Renal pelvis (tissue), 4 donors: ENCODE results near the gene SENP1. TPM values are rescaled to one million over a fixed set of nuclear protein-coding genes. Genes with fewer than 3 reads are reported as not detected.

Experiments used
- DNase-seq: peaks from one replicate; pipeline ENCODE4 v3.0.0-alpha.2; 2013
- polyA plus RNA-seq, 3 donors: library from polyadenylated mRNA; unstranded; fragments of 120-200 nt; gene quantifications; one replicate each; pipeline ENCODE4 v1.2.1, GENCODE V29; 2013; ENCODE audit not compliant: insufficient read length in 3 of 3

The SENP1 gene
- polyA plus RNA-seq, 3 donors: 22.2 to 25.0 (median 23.1) TPM

- DNase-seq: no peak
Observed at GRCh38 chr12:48019639-48020265, 86.1 kb downstream of the SENP1 start.

DNA sequence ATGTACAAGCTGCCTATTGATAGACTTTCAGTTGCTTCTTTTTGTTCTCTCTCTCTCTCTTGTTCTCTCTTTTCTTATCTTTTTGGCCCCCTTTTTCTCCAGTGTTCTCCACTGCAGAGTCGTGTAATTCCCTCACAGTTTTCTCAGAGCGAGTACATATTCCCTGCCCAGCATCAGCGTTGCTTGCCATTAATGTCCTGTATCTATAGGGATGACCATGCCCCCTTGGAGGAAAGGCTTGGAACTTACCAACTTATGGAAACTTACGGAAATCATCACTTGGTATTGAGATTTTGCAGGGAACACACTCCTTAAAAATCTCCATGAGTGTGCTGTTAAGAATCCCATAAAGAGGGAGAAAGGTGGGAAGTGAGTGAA is 87.3 kb downstream of the SENP1 start:
- DNase-seq: no peak

DNA sequence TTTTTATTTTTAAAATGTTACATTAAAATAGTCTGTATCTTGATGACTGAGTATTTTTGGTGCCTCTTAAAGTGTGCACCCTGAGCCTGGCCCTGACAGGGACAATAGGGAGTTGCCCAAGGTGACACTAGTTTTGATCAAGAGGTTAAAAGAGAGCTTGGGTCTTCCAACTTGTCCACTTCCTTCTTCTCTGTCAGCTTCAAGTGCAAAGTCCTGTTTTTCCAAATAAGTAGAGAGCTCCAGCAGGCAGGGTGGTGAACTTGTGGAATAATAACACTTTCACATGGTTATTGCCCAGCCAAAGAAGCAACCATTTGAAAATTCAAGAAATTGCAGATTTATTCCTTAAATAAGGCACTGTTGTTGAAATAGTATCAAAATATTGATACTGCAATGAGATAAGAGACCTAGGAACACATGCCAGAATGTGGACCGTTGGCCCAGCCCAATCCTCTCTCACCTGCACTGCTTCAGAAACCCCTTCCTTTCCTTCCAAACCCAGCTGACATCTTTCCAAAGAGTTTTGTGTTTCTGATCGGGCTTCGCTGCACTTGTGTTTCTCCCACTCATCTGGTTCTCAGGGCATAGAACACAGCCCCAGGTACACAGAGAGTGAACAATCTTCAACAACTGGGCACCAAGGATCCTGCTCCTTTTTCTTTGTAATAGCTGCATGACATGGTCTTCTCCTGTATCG is 87.8 kb downstream of the SENP1 start:
- DNase-seq: no peak

DNA sequence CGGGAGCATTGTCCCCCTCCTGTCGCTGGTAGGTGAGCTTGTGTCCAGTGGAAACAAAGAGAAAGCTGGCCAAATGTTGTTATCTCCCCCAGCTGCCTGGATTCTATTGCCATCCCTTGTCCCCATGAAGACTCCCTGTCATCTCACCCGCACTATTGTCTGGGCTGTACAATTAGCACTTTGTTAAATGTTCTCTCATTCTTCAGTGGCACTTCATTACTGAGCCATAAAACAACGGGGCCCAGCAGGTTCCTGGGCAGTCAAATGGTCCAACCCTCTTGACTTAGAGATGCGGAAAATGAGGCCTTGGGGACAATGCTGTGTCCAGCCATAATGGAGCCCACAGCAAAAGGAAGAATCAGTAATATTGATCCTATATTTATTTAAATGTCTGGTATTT is 88.4 kb downstream of the SENP1 start:
- no peak for DNase-seq

DNA sequence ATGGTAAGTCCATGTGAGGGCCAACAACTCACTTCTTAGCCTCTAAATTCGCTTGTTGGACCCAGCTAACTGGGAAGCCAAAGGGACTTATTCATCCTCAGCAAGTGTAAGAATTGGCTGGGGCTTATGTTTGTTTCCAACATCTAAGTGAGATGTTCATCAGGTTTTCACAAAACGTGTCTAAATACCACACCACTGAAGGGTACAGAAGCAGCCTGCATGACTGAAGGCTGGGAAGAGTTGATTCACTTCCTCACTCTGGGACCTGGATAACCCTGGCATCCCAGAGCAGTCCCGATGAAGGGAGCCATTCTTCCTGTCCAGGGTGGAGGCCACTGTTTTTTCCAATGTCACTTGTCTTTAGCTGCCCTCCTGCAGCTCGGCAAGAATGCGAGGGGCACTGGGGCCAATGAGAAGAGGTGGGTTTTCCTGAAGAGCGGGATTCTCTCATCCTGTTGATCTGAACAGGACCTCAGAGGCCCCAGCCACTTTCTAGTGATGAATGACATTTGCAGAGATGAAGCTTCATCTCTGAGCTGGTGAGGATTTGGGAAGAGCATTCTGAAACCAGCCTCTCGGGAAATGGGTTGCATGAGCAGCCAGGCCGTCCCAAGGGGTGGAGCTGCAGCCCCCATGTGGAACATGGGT is 89.4 kb downstream of the SENP1 start:
- no peak for DNase-seq

- DNase-seq: no peak
Observed at GRCh38 chr12:48015954-48016353, 89.9 kb downstream of the SENP1 start.

DNA sequence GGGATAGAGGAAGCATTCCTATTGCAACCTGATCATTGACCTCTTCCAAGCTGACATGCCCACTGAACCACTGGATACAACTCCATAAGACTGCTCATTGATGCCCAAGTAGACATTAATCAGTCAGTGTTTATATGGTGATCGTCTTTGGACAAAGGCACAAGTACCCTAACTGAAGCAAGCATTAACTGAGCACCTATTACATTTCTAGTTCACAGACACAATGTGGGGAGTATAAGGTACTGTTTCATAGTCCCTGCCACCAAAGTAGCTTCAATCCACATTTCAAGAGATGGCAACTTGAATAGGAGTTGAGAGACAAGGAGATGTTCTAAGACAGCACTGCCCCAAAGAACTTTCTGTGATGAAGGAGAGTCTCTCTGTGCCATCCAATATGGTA is 90.8 kb downstream of the SENP1 start:
- DNase-seq: no peak

GRCh38 chr12:48013287-48013686 is 92.6 kb downstream of the SENP1 start:
- no peak for DNase-seq

- no peak for DNase-seq
Observed at GRCh38 chr12:48012070-48012469, 93.8 kb downstream of the SENP1 start.

DNA sequence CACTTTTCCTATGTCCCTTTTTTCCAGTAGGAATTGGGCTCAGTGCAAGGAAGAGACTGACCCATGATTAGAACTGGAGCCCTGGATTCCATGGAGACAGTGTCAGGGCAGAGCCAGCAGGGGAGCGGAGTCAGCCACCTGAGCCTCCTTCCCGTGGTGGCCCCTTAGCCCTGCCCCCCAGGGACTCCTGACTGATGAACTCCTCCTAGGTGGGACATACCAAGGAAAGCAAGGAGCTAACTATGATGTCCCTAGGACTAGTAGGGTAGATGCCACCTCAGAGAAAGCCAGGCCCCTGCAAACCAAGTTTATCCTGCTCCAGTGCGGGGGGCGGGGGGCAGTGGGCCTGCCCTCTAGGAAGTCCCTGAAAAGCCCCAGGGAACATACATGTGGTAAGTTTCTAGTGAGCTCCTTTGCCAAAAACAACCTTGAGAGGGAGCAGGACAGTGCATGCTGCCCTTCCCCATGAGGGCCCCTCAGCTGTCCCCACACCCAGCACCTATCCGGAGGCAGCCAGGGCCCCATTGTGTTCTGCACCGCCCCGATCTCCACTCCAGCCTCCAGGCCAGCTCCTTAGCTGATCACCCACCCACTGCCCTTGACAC is 95.4 kb downstream of the SENP1 start:
- no peak for DNase-seq

DNA sequence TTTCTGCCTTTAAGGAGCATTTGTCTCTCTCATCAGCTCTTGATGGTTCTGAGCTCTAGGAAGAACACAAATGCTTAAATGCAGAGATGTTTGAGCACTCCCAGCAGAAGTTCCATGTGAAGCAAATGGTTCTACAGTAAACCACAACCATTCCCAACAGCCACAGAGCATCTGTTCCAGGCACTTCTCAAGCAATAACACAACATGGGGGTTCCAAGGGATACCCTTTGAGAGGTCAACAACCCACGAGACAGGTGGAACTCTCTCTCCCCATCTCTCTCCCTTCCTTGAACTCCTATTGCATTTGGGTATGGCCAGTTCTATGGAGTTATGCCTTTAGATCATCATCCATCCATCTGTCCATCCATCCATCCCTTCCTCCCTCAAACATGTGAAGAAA is 96.4 kb downstream of the SENP1 start:
- DNase-seq: no peak

DNA sequence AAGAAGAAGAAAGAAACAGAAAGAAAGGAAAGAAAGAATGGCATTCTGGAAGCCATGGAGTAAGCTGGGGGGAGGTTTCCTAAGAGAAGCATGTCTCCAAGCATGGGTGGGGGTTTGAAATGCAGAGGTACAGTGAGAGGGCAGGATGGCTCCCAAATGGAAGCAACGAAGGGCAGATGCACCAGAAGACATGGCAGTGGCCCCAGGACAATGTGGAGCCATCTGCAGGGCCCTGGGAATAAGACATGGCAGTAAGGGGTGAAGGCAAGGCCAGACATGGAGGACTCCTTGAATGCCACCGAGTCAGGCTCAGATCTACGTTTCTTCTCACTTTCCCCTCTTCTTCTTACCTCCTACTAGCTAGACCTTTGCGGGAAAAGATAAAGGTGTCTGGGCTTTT is 96.9 kb downstream of the SENP1 start:
- DNase-seq: no peak

DNA sequence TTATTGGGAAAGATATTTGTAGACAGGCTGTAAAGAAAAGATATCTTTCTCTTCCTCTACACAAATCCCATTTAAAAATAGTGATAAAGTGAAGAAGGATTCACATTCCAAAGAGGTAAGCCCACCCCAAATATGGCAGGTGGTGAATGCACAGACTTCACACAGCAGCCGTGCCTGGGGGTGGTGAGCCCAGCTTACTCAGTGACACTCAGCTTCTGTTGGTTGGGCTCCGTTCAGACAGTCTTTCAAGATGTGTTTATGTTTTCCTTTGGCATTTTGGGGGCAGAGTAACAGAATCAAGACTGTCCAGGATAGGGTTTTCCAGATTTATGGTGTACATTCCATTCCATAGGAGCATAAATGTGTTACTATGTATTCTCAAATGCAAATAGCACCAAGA is 97.5 kb downstream of the SENP1 start:
- DNase-seq: no peak

GRCh38 chr12:48007206-48007605 is 98.7 kb downstream of the SENP1 start:
- DNase-seq: no peak

DNA sequence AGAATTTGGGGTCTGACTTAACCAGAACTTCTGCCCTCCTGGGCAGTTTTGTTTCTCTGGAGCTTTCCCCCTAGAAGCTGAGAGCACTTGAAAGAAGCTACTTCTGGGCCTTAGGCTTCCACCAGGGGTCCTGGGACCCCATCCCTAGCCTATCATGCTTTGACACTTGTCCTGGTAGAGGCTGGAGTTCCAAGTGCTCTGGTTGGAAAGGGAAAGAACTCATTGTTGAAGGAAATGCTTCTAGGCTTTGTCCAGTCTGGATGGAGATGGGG is 100.2 kb downstream of the SENP1 start:
- no peak for DNase-seq

GRCh38 chr12:48005001-48005749 is 100.7 kb downstream of the SENP1 start:
- DNase-seq: peak; percentile 48

DNA sequence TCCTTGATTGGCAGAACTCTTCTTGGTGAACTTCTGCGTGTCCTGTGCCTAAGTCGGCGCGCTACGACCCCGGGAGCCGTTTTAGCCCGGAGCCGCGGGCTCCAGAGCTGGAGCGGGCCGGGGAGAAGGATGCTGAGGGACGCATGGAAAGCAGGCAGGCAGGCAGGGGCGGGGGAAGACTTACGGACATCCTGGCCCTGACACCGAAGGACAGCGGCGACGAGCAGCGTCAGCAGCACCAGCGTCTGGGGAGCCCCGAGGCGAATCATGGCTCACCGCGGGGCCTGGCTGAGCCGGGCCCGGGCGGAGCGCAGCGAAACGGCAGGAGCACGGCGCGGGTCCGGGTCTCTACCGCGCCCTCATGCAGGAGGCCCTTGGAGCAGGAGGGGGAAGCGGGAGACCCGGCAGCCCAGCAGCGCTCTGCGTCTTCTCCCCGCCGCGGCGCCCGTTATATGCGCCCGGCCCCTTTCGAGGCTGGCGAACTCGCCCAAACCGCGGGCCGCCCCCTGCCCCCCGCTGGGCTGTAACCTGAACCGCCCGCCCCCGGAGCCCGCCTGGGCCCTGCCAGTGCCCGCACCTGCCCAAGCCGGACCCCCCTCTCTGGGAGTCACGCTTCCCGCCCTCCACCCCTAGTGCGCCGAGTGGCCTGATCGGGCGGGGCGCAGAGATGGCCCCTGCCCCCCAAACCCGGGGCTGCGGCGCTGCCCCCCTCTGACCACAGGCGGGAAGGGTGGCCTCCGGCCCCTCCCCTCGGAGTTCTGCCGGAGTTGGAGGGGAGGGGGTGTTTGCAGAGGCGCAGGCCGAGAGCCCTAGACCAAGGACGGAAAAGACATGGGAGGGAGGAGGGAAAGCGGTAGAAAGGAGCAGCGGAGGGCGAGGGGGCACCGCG is 101.6 kb downstream of the SENP1 start, which contains the start of gene COL2A1:
Gene COL2A1 (minus strand): TSS at position 424 of the 889 bp plus-strand sequence. CDS start 155 bp downstream, at position 269.
- peak; percentile 66 for DNase-seq

GRCh38 chr12:48003226-48004052 is 102.4 kb downstream of the SENP1 start:
- peak; percentile 27 for DNase-seq

- DNase-seq: peak; percentile 59
Observed at GRCh38 chr12:48002773-48003218, 103.1 kb downstream of the SENP1 start.

- no peak for DNase-seq
Observed at GRCh38 chr12:48002414-48002730, 103.5 kb downstream of the SENP1 start.
